Endothelial cell (in vitro differentiated cells): ENCODE results near the gene TJP3. TPM values are rescaled to one million over a fixed set of nuclear protein-coding genes. Genes with fewer than 3 reads are reported as not detected.

ENCODE experiments used
- DNase-seq: peaks from one replicate; pipeline ENCODE4 v3.0.0; 2021; ENCODE audit warnings: low spot score
- H3K27ac Mint-ChIP-seq: one replicate; pipeline ENCODE4 v1.8.0; 2021; ENCODE audit warnings: mixed read lengths, inconsistent platforms; ENCODE audit not compliant: unreplicated experiment
- H3K27me3 Mint-ChIP-seq: one replicate; pipeline ENCODE4 v1.8.0; 2021; ENCODE audit warnings: mild to moderate bottlenecking, moderate library complexity, mixed read lengths, inconsistent platforms; ENCODE audit not compliant: unreplicated experiment
- H3K36me3 Mint-ChIP-seq: one replicate; pipeline ENCODE4 v1.8.0; 2021; ENCODE audit warnings: mild to moderate bottlenecking, low read depth, mixed read lengths, inconsistent platforms; ENCODE audit not compliant: unreplicated experiment
- H3K4me1 Mint-ChIP-seq: one replicate; pipeline ENCODE4 v1.8.0; 2021; ENCODE audit warnings: mild to moderate bottlenecking, mixed read lengths, inconsistent platforms; ENCODE audit not compliant: unreplicated experiment
- H3K4me3 Mint-ChIP-seq: one replicate; pipeline ENCODE4 v1.8.0; 2021; ENCODE audit warnings: mild to moderate bottlenecking, mixed read lengths, inconsistent platforms; ENCODE audit not compliant: unreplicated experiment
- H3K9me3 Mint-ChIP-seq: one replicate; pipeline ENCODE4 v1.8.0; 2021; ENCODE audit warnings: mixed read lengths, inconsistent platforms; ENCODE audit not compliant: unreplicated experiment
- CTCF ChIP-seq: fragments of 200-600 bp; sonication (generic); IDR thresholded peaks from one replicate; pipeline ENCODE4 v1.5.0; 2021; ENCODE audit warnings: antibody characterized with exemption; ENCODE audit not compliant: unreplicated experiment
- total RNA-seq: library from RNA; stranded (reverse); fragmentation: NEBNext Ultra II Directional; extraction: Animal tissue kit (Norgen Biotek cat#: 25700); gene quantifications from one replicate; pipeline ENCODE4 v1.2.1, GENCODE V29; 2021; ENCODE audit not compliant: unreplicated experiment

The TJP3 gene
- total RNA-seq, 1 donor from 2014 or later: 3.1 TPM

- peaks cover 16% of the 10 kb centered on the region for H3K36me3 Mint-ChIP-seq
- no peak for DNase-seq
- no peaks in the 10 kb centered on the region for H3K9me3 Mint-ChIP-seq
- no peak for TF ChIP-seq CTCF
- peak overlapping the region; percentile 31 for H3K27ac Mint-ChIP-seq
- peak overlapping the region; percentile 56 for H3K4me3 Mint-ChIP-seq
- H3K27me3 Mint-ChIP-seq: peaks cover 12% of the 10 kb centered on the region
- H3K4me1 Mint-ChIP-seq: peaks cover 16% of the 10 kb centered on the region
Observed at GRCh38 chr19:3684054-3684816, 23.9 kb upstream of the TJP3 start.

DNA sequence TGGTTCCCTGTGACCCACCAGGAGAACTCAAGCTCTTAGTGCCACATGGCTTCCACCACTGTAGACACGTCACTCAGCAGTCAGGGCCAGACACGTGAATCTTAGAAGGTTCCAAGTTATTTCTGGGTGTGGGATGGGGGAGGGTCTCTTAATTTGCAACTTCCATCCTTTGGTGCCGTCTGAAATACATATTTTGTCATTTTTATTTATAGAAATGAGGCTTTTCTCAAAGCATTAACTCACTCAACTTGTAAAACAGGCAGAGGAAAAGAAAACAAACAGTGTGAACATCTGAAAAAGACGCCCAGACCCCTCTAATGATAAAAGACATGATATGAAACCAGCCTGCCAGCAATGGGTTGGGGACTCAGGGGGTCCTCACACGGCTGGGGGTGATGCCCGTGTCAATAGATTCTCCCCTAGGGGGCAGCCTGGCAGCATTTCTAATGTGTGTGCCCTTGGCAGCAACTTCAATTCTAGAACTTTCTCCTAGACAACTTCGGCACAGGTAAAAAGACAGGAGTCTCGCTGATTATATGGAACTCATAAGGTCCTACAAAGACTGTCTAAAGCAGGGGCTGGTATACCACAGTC, 23.3 kb upstream of the TJP3 start:
- H3K27ac Mint-ChIP-seq: no peak overlapping the region
- no peak for TF ChIP-seq CTCF
- peak overlapping the region; percentile 42 for H3K4me3 Mint-ChIP-seq

DNA sequence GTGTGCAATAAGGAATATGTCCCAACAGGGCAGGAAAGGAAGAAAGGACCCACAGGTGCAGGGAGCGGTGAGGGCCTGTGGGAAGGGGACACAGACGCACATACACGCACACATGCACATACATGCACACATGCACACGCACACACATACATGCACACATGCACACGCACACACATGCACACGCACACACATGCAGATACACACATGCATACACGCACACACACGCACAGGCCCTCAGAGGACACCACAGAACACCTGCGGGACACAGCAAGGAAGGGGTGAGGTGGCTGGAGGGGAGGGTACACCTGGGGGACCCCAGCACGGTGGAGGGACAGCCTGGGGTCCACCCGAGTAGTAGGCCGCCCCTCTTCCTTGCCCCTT, 20.8 kb upstream of the TJP3 start:
- no peak for DNase-seq
- H3K9me3 Mint-ChIP-seq: no peaks in the 10 kb centered on the region
- TF ChIP-seq CTCF: no peak
- peaks cover 25% of the 10 kb centered on the region for H3K36me3 Mint-ChIP-seq
- peaks cover 18% of the 10 kb centered on the region for H3K4me1 Mint-ChIP-seq
- H3K4me3 Mint-ChIP-seq: peak overlapping the region; percentile 75
- peaks cover 9% of the 10 kb centered on the region for H3K27me3 Mint-ChIP-seq
- H3K27ac Mint-ChIP-seq: no peak overlapping the region

More for the DNA sequence above, 23.3 kb upstream of the TJP3 start:
- peaks cover 7% of the 10 kb centered on the region for H3K27me3 Mint-ChIP-seq
- peaks cover 18% of the 10 kb centered on the region for H3K4me1 Mint-ChIP-seq
- no peaks in the 10 kb centered on the region for H3K9me3 Mint-ChIP-seq
- H3K36me3 Mint-ChIP-seq: peaks cover 21% of the 10 kb centered on the region
- no peak for DNase-seq

DNA sequence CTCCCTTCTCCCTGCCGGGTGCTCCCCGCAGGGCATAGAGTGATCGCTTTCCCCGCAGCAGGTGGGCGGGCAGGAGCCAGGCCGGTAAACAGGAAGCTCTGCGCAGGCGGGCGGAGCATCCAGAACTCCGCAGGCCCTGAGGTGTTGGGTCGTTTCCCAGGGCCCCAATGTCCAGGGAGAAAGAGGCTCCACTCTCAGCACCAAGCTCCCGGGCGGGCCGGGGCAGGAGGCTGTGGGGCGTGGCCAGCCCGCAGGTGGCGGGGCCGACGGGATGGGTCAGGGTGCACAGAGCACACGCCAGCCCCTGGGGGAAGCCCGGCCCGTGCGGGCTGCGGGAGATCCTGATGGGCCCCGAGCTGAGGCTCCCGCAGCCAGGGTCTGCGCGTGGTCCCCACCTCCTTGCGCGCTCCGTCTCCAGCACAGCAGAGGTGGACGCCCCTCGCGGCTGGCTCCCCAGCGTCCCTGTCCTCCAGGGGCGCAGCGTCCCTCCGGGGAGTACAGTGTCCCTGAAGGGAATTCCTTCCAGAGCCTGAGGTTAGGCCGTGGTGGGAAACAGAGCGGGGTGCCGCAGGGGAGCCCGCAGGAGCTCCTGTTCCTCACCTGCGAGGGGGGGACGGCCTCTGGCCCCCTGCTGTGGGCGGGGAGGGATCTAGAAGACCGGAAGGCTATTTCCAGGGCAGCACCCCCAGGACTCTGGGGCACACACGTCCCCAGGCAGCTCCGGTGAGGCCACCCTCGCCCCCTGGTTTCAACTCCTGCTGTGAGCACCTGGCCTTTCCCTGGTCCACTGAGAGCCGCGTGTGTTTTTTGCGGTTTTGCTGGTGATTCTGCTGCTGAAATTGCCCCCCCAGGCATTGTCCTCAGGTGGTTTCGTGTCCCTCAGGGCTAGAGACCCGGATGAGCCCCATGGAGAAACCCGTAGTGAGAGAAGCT, 20.1 kb upstream of the TJP3 start:
- Mint-ChIP-seq H3K9me3 (no peaks in the 10 kb centered on the region), H3K27me3 (peaks cover 9% of the 10 kb centered on the region), H3K4me3 (no peak overlapping the region), H3K36me3 (peaks cover 25% of the 10 kb centered on the region), H3K27ac (peak overlapping the region; percentile 45), H3K4me1 (peaks cover 18% of the 10 kb centered on the region)
- TF ChIP-seq CTCF: no peak
- no peak for DNase-seq
